Measurements from ENCODE around the gene SMOC1.

The SMOC1 gene

GRCh38 chr14:69861025-69861569, 18.1 kb upstream of the SMOC1 start:
- no peak for DNase-seq (ENCODE audit: low read depth, low spot score)

GRCh38 chr14:69863083-69863482, 16.1 kb upstream of the SMOC1 start:
- DNase-seq (ENCODE audit: low read depth, low spot score) = no peak

GRCh38 chr14:69865701-69866365, 13.4 kb upstream of the SMOC1 start:
- DNase-seq (ENCODE audit: low read depth, low spot score) = no peak

GRCh38 chr14:69868363-69868963, 10.8 kb upstream of the SMOC1 start:
- no peak for DNase-seq (ENCODE audit: low read depth, low spot score)

GRCh38 chr14:69870613-69871012, 8.6 kb upstream of the SMOC1 start:
- DNase-seq (ENCODE audit: low read depth, low spot score) = no peak

- no peak for DNase-seq (ENCODE audit: low read depth, low spot score)
Measured at GRCh38 chr14:69873877-69874780, 5.1 kb upstream of the SMOC1 start.

GRCh38 chr14:69876221-69876847, 2.9 kb upstream of the SMOC1 start:
- no peak for DNase-seq (ENCODE audit: low read depth, low spot score)

GRCh38 chr14:69876848-69877306, 2.3 kb upstream of the SMOC1 start:
- DNase-seq (ENCODE audit: low read depth, low spot score) = no peak

- no peak for DNase-seq (ENCODE audit: low read depth, low spot score)
Measured at GRCh38 chr14:69877492-69877891, 1.7 kb upstream of the SMOC1 start.

- DNase-seq (ENCODE audit: low read depth, low spot score) = no peak
Measured at GRCh38 chr14:69878251-69878650, 965 bp upstream of the SMOC1 start.

- DNase-seq (ENCODE audit: low read depth, low spot score) = no peak
Measured at GRCh38 chr14:69880044-69880487, 850 bp downstream of the SMOC1 start.

- DNase-seq (ENCODE audit: low read depth, low spot score) = no peak
Measured at GRCh38 chr14:69880893-69881292, 1.7 kb downstream of the SMOC1 start.

- no peak for DNase-seq (ENCODE audit: low read depth, low spot score)
Measured at GRCh38 chr14:69882116-69882864, 3.1 kb downstream of the SMOC1 start.

GRCh38 chr14:69882915-69883314, 3.7 kb downstream of the SMOC1 start:
- DNase-seq (ENCODE audit: low read depth, low spot score) = no peak

- DNase-seq (ENCODE audit: low read depth, low spot score) = no peak
Measured at GRCh38 chr14:69886453-69887242, 7.4 kb downstream of the SMOC1 start.

- DNase-seq (ENCODE audit: low read depth, low spot score) = no peak
Measured at GRCh38 chr14:69887740-69888657, 8.8 kb downstream of the SMOC1 start.

GRCh38 chr14:69891422-69891821, 12.2 kb downstream of the SMOC1 start:
- DNase-seq (ENCODE audit: low read depth, low spot score) = no peak

- no peak for DNase-seq (ENCODE audit: low read depth, low spot score)
Measured at GRCh38 chr14:69895109-69895508, 15.9 kb downstream of the SMOC1 start.

- DNase-seq (ENCODE audit: low read depth, low spot score) = no peak
Measured at GRCh38 chr14:69896080-69896479, 16.9 kb downstream of the SMOC1 start.
